ENCODE data around the gene NEAT1.

Gene NEAT1

DNA sequence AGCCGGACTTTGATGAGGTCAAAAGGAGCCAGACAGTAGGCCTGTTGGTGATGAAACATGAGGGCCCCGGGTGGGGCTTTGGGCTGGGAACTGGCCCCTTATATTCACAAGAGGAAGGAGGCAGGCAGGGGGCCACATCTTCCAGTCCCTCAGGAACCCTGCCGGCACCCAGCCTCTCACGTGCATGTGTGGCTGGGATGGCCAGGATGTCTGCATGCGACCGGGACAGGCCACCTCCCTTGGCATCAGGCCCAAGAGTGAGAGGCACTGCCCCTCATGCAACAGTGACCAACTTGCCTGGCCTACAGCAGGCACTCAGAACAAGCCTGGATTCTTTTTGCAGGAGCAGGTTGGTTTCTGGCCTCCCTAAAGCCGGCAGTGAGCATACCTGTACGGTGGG lies 45.6 kb upstream of the NEAT1 start:
- TF ChIP-seq TAF1 (IDR thresholded peaks at IDR 0.05; ENCODE audit: borderline replicate concordance, insufficient read depth, low read length) (no peak), SIN3A (IDR thresholded peaks at IDR 0.05; ENCODE audit: borderline replicate concordance, insufficient read depth, low read length) (no peak)

DNA sequence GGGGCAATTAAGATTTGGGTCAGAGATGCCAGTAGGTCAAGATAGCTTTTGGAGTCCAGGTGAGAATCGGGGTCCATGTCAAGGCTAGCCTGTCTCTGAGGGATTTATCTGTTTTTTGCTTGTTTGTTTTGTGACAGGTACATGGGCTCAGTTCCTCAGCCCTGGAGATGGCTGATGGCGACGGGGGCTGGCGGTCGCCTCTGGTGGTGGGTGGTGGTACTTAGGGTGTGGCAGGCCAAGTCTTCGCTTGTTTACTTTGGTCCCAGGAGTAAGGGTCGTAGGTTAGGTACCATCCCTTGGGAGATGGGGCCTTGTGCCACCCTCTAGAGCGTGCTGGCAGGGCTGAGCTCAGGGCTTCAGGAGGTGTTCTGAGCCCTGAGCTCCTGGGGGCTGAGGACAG lies 44.8 kb upstream of the NEAT1 start:
- TF ChIP-seq FOXP2 (optimal IDR thresholded peaks at IDR 0.05; ENCODE audit: borderline replicate concordance, extremely low read depth, extremely low read length, insufficient read depth) (no peak), TAF1 (IDR thresholded peaks at IDR 0.05; ENCODE audit: borderline replicate concordance, insufficient read depth, low read length) (no peak), POLR2AphosphoS5 (IDR thresholded peaks at IDR 0.05; ENCODE audit: low read depth, low read length) (no peak), SIN3A (IDR thresholded peaks at IDR 0.05; ENCODE audit: borderline replicate concordance, insufficient read depth, low read length) (no peak), REST (IDR thresholded peaks at IDR 0.05; ENCODE audit: insufficient read depth in 1 of 2, low read depth in 2 of 2, low read length in 2 of 2) (no peak)

GRCh38 chr11:65378208-65378927 lies 44.2 kb upstream of the NEAT1 start:
- TF ChIP-seq SIN3A (IDR thresholded peaks at IDR 0.05; ENCODE audit: borderline replicate concordance, insufficient read depth, low read length) (no peak), FOXP2 (optimal IDR thresholded peaks at IDR 0.05; ENCODE audit: borderline replicate concordance, extremely low read depth, extremely low read length, insufficient read depth) (no peak), TAF1 (IDR thresholded peaks at IDR 0.05; ENCODE audit: borderline replicate concordance, insufficient read depth, low read length) (no peak), POLR2AphosphoS5 (IDR thresholded peaks at IDR 0.05; ENCODE audit: low read depth, low read length) (no peak), REST (IDR thresholded peaks at IDR 0.05; ENCODE audit: insufficient read depth in 1 of 2, low read depth in 2 of 2, low read length in 2 of 2) (no peak)

DNA sequence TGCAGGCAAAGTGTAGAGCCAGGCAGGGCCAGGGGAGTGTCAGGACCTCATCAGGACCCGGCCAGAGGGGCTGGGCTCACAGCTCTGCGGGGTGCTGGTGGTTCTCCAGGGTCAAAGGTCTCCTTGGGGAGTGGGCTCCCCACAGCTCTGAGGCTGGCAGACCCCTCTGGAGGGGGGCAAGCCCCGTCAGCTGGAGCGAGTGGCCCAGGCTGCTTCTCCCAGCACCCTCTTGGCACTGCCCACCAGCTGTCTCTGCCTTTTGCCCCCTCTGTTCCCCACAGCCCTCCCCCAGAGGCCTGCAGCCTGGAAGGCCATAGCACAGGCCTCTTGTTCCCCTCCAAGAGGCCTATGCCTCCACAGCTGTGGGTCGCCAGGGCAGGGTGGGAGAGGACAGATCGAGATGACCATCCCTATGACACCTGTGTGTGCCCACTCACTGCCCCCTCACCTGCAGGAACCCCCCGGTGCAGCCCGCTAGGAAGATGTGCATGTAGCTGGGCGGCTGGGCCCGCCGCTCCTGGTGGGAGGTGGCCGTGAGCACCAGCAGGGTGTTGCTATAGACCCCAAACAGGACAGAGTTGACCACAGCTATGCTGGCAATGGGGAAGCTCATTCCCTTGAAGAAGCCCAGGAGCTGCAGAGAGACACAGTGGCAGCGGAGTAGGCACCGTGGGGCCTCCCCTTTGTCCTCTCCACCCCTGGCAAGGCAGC lies 43.5 kb upstream of the NEAT1 start:
- TF ChIP-seq TAF1 (IDR thresholded peaks at IDR 0.05; ENCODE audit: borderline replicate concordance, insufficient read depth, low read length) (no peak), REST (IDR thresholded peaks at IDR 0.05; ENCODE audit: insufficient read depth in 1 of 2, low read depth in 2 of 2, low read length in 2 of 2) (no peak), FOXP2 (optimal IDR thresholded peaks at IDR 0.05; ENCODE audit: borderline replicate concordance, extremely low read depth, extremely low read length, insufficient read depth) (no peak), SIN3A (IDR thresholded peaks at IDR 0.05; ENCODE audit: borderline replicate concordance, insufficient read depth, low read length) (no peak), POLR2AphosphoS5 (IDR thresholded peaks at IDR 0.05; ENCODE audit: low read depth, low read length) (no peak)

- TF ChIP-seq TAF1 (IDR thresholded peaks at IDR 0.05; ENCODE audit: borderline replicate concordance, insufficient read depth, low read length) (no peak), POLR2AphosphoS5 (IDR thresholded peaks at IDR 0.05; ENCODE audit: low read depth, low read length) (no peak), FOXP2 (optimal IDR thresholded peaks at IDR 0.05; ENCODE audit: borderline replicate concordance, extremely low read depth, extremely low read length, insufficient read depth) (no peak), REST (IDR thresholded peaks at IDR 0.05; ENCODE audit: insufficient read depth in 1 of 2, low read depth in 2 of 2, low read length in 2 of 2) (no peak), SIN3A (IDR thresholded peaks at IDR 0.05; ENCODE audit: borderline replicate concordance, insufficient read depth, low read length) (no peak)
Measured at GRCh38 chr11:65379698-65380459, 42.7 kb upstream of the NEAT1 start.
